NB4 (cell line): ENCODE results near the gene PGAP1.

Experiments
- MAX ChIP-seq: IDR thresholded peaks from 2 replicates; pipeline ENCODE4 v1.6.1; 2011; ENCODE audit warnings: low read depth, low read length
- MYC ChIP-seq: IDR thresholded peaks from 2 replicates; pipeline ENCODE4 v1.6.1; 2011; ENCODE audit warnings: low read depth, low read length
- POLR2A ChIP-seq: IDR thresholded peaks from 2 replicates; pipeline ENCODE4 v1.6.1; 2011; ENCODE audit warnings: mild to moderate bottlenecking; ENCODE audit not compliant: insufficient read length; ENCODE audit errors: extremely low read depth
- TF ChIP-seq, protein P1 (sequence below): IDR thresholded peaks from one replicate; pipeline ENCODE4 v1.5.1; 2012; ENCODE audit warnings: low read depth, low read length

DNA sequence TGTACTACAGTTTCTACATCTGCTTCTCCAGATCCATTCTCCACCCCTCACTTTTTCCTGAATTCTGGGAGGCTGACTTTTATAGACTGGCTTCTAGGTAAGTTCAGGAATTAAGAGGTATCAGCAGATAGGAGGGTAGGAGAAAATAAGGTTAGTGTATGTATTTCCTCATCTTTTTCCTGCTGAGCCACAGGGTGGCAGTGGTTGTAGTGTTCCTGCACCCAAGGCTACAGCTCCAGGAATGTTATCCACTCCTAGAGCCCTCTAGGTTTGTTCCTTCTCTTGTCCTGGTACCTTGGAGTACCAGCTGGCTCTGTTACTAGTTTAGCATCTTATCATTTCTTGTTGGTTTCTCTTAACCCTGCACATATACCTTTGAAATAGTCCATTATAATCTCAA is 76.6 kb downstream of the PGAP1 start:
- TF ChIP-seq POLR2A: no peak
- TF ChIP-seq, protein P1, sequence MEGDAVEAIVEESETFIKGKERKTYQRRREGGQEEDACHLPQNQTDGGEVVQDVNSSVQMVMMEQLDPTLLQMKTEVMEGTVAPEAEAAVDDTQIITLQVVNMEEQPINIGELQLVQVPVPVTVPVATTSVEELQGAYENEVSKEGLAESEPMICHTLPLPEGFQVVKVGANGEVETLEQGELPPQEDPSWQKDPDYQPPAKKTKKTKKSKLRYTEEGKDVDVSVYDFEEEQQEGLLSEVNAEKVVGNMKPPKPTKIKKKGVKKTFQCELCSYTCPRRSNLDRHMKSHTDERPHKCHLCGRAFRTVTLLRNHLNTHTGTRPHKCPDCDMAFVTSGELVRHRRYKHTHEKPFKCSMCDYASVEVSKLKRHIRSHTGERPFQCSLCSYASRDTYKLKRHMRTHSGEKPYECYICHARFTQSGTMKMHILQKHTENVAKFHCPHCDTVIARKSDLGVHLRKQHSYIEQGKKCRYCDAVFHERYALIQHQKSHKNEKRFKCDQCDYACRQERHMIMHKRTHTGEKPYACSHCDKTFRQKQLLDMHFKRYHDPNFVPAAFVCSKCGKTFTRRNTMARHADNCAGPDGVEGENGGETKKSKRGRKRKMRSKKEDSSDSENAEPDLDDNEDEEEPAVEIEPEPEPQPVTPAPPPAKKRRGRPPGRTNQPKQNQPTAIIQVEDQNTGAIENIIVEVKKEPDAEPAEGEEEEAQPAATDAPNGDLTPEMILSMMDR: no peak
- no peak for TF ChIP-seq MYC
- no peak for TF ChIP-seq MAX
